Neural cell (in vitro differentiated cells): ENCODE results near the gene REC114. TPM values are rescaled to one million over a fixed set of nuclear protein-coding genes. Genes with fewer than 3 reads are reported as not detected.

Source experiments
- H2AFZ ChIP-seq: fragments of 200-600, 300-800 bp; sonication (generic), shearing (Covaris generic); 2 replicates; pipeline ENCODE4 v1.6.0; 2014; ENCODE audit warnings: low read depth, mild to moderate bottlenecking, antibody characterized with exemption, low read length, moderate library complexity
- H3F3A ChIP-seq: fragments of 200-600 bp; shearing (Covaris generic); 2 replicates; pipeline ENCODE4 v1.6.1; 2016; ENCODE audit warnings: mild to moderate bottlenecking, moderate library complexity, mixed read lengths, antibody characterized with exemption, low read length; ENCODE audit not compliant: insufficient read depth, poor library complexity, severe bottlenecking
- H3K27ac ChIP-seq: fragments of 200-600, 300-800 bp; sonication (generic), shearing (Covaris generic); 2 replicates; pipeline ENCODE4 v1.5.1; 2014; ENCODE audit warnings: mild to moderate bottlenecking, low read length, moderate library complexity
- H3K27me3 ChIP-seq: fragments of 300-800, 200-600 bp; sonication (generic), shearing (Covaris generic); 2 replicates; pipeline ENCODE4 v1.6.0; 2014; ENCODE audit warnings: mild to moderate bottlenecking, low read depth, low read length, moderate library complexity; ENCODE audit not compliant: insufficient read depth
- H3K36me3 ChIP-seq: fragments of 300-800, 200-600 bp; sonication (generic), shearing (Covaris generic); 2 replicates; pipeline ENCODE4 v1.5.1; 2014; ENCODE audit warnings: mild to moderate bottlenecking, antibody characterized with exemption, low read length, moderate library complexity; ENCODE audit not compliant: insufficient read depth
- H3K4me2 ChIP-seq: fragments of 300-800, 200-600 bp; sonication (generic), shearing (Covaris generic); 2 replicates; pipeline ENCODE4 v1.6.0; 2014; ENCODE audit warnings: mild to moderate bottlenecking, low read length
- H3K4me3 ChIP-seq: fragments of 300-800, 200-600 bp; sonication (generic), shearing (Covaris generic); 2 replicates; pipeline ENCODE4 v1.5.1; 2014; ENCODE audit warnings: mild to moderate bottlenecking, low read length, moderate library complexity
- H3K79me2 ChIP-seq: fragments of 200-600 bp; shearing (Covaris generic); replicated peaks from 2 replicates; pipeline ENCODE4 v1.6.0; 2014; ENCODE audit warnings: mild to moderate bottlenecking, low read length, moderate library complexity; ENCODE audit not compliant: insufficient read depth
- H3K9ac ChIP-seq: fragments of 300-800, 200-600 bp; sonication (generic), shearing (Covaris generic); 2 replicates; pipeline ENCODE4 v1.6.1; 2016; ENCODE audit warnings: mild to moderate bottlenecking, low read length, mixed read lengths
- H3K9me2 ChIP-seq: fragments of 200-600 bp; shearing (Covaris generic); 2 replicates; pipeline ENCODE4 v1.6.1; 2016; ENCODE audit warnings: mild to moderate bottlenecking, low read length, mixed read lengths; ENCODE audit not compliant: insufficient read depth
- H3K9me3 ChIP-seq: fragments of 200-600, 300-800 bp; sonication (generic), shearing (Covaris generic); 2 replicates; pipeline ENCODE4 v1.6.1; 2016; ENCODE audit warnings: mild to moderate bottlenecking, mixed run types, low read length, moderate library complexity, mixed read lengths
- H4K20me1 ChIP-seq: fragments of 200-600 bp; shearing (Covaris generic); 2 replicates; pipeline ENCODE4 v1.6.1; 2016; ENCODE audit warnings: mild to moderate bottlenecking, mixed run types; ENCODE audit not compliant: insufficient read depth
- EP300 ChIP-seq: fragments of 450-650 bp; conservative IDR thresholded peaks from 2 replicates; pipeline ENCODE4 v1.6.1; 2014; ENCODE audit warnings: antibody characterized with exemption, mild to moderate bottlenecking, moderate library complexity; ENCODE audit not compliant: poor library complexity, severe bottlenecking
- EZH2 ChIP-seq: fragments of 200-600, 300-800 bp; shearing (Covaris generic), sonication (generic); IDR thresholded peaks from 2 replicates; pipeline ENCODE4 v1.6.1; 2014; ENCODE audit warnings: antibody characterized with exemption, low read length, borderline replicate concordance, mild to moderate bottlenecking; ENCODE audit not compliant: insufficient read depth, poor library complexity, severe bottlenecking
- MXI1 ChIP-seq: fragments of 450-650 bp; conservative IDR thresholded peaks from 2 replicates; pipeline ENCODE4 v1.6.1; 2014; ENCODE audit warnings: antibody characterized with exemption, mild to moderate bottlenecking; ENCODE audit not compliant: poor library complexity, severe bottlenecking
- POLR2AphosphoS5 ChIP-seq: IDR thresholded peaks from 2 replicates; pipeline ENCODE4 v1.6.1; 2012
- RAD21 ChIP-seq: fragments of 450-650 bp; conservative IDR thresholded peaks from 2 replicates; pipeline ENCODE4 v1.6.1; 2014; ENCODE audit warnings: antibody characterized with exemption, mild to moderate bottlenecking, moderate library complexity
- SMC3 ChIP-seq: fragments of 450-650 bp; conservative IDR thresholded peaks from 2 replicates; pipeline ENCODE4 v1.6.1; 2014; ENCODE audit warnings: antibody characterized with exemption, mild to moderate bottlenecking, moderate library complexity; ENCODE audit not compliant: poor library complexity
- TAF1 ChIP-seq: IDR thresholded peaks from 2 replicates; pipeline ENCODE4 v1.6.1; 2012; ENCODE audit warnings: low read depth
- polyA plus RNA-seq: library from polyadenylated mRNA; depleted of rRNA; stranded (reverse); fragments of >200 nt; gene quantifications from 2 replicates; pipeline ENCODE4 v1.2.3, GENCODE V29; 2014
- TF ChIP-seq, protein P1 (sequence below): fragments of 450-650 bp; IDR thresholded peaks from 2 replicates; pipeline ENCODE4 v1.5.1; 2014; ENCODE audit warnings: antibody characterized with exemption, mild to moderate bottlenecking, moderate library complexity; ENCODE audit not compliant: poor library complexity, severe bottlenecking
- TF ChIP-seq, protein P2 (sequence below): IDR thresholded peaks from 2 replicates; pipeline ENCODE4 v1.6.1; 2012; ENCODE audit warnings: borderline replicate concordance

Gene REC114
- polyA plus RNA-seq, 1 donor from 2014 or later: not detected

DNA sequence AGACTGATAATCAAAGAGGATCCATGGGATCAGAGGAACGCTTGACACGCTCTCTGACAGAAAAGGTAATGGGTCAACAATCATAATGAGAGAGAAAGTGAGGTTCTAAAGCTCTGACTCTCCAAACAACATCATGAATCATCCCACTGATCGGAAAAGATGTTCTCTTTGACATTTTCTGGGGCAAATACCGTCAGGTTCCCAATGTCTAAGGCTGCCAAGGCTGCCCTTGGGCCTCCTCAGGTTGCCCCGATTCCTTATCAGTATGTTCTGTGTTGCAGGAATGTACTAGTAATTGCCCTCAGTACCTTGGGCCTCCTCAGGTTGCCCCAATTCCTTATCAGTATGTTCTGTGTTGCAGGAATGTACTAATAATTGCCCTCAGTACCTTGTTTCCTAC is 129.3 kb downstream of the REC114 start:
- Histone ChIP-seq H3K9ac (no peak overlapping the region), H3F3A (no peaks in the 10 kb centered on the region), H3K79me2 (no peaks in the 10 kb centered on the region), H4K20me1 (no peaks in the 10 kb centered on the region), H3K9me2 (no peaks in the 10 kb centered on the region), H2AFZ (no peak overlapping the region), H3K27ac (no peak overlapping the region), H3K4me2 (no peak overlapping the region), H3K27me3 (no peaks in the 10 kb centered on the region), H3K9me3 (no peaks in the 10 kb centered on the region), H3K36me3 (peaks cover 23% of the 10 kb centered on the region), H3K4me3 (no peak overlapping the region)
- TF ChIP-seq, protein P1, sequence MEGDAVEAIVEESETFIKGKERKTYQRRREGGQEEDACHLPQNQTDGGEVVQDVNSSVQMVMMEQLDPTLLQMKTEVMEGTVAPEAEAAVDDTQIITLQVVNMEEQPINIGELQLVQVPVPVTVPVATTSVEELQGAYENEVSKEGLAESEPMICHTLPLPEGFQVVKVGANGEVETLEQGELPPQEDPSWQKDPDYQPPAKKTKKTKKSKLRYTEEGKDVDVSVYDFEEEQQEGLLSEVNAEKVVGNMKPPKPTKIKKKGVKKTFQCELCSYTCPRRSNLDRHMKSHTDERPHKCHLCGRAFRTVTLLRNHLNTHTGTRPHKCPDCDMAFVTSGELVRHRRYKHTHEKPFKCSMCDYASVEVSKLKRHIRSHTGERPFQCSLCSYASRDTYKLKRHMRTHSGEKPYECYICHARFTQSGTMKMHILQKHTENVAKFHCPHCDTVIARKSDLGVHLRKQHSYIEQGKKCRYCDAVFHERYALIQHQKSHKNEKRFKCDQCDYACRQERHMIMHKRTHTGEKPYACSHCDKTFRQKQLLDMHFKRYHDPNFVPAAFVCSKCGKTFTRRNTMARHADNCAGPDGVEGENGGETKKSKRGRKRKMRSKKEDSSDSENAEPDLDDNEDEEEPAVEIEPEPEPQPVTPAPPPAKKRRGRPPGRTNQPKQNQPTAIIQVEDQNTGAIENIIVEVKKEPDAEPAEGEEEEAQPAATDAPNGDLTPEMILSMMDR: no peak
- TF ChIP-seq POLR2AphosphoS5 (no peak), EZH2 (no peak), SMC3 (no peak), RAD21 (no peak), TAF1 (no peak), EP300 (no peak), MXI1 (no peak)
- TF ChIP-seq, protein P2, sequence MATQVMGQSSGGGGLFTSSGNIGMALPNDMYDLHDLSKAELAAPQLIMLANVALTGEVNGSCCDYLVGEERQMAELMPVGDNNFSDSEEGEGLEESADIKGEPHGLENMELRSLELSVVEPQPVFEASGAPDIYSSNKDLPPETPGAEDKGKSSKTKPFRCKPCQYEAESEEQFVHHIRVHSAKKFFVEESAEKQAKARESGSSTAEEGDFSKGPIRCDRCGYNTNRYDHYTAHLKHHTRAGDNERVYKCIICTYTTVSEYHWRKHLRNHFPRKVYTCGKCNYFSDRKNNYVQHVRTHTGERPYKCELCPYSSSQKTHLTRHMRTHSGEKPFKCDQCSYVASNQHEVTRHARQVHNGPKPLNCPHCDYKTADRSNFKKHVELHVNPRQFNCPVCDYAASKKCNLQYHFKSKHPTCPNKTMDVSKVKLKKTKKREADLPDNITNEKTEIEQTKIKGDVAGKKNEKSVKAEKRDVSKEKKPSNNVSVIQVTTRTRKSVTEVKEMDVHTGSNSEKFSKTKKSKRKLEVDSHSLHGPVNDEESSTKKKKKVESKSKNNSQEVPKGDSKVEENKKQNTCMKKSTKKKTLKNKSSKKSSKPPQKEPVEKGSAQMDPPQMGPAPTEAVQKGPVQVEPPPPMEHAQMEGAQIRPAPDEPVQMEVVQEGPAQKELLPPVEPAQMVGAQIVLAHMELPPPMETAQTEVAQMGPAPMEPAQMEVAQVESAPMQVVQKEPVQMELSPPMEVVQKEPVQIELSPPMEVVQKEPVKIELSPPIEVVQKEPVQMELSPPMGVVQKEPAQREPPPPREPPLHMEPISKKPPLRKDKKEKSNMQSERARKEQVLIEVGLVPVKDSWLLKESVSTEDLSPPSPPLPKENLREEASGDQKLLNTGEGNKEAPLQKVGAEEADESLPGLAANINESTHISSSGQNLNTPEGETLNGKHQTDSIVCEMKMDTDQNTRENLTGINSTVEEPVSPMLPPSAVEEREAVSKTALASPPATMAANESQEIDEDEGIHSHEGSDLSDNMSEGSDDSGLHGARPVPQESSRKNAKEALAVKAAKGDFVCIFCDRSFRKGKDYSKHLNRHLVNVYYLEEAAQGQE: no peak

DNA sequence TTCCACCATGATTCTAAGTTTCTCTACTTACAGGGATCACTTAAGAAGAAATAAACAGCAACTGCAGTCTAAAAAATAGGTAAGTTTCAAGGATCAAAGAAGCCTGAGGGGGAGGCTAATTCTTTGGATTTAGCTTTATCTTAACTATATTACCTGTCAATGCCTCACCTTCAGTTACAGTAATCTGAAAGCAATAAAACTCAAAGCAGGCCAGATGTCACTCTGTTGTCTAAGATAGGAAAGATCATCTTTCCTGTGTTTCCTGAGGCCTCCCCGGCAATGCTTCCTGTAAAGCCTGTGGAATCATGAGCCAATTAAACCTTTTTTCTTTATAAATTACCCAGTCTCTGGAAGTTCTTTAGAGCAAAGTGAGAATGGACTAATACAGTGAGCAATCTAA is 130.1 kb downstream of the REC114 start:
- no peaks in the 10 kb centered on the region for H3K9me3 ChIP-seq
- H4K20me1 ChIP-seq: no peaks in the 10 kb centered on the region
- no peaks in the 10 kb centered on the region for H3K27me3 ChIP-seq
- no peak overlapping the region for H3K27ac ChIP-seq
- no peak overlapping the region for H3K4me2 ChIP-seq
- H3K4me3 ChIP-seq: no peak overlapping the region
- no peaks in the 10 kb centered on the region for H3F3A ChIP-seq
- H3K9me2 ChIP-seq: no peaks in the 10 kb centered on the region
- peaks cover 23% of the 10 kb centered on the region for H3K36me3 ChIP-seq
- TF ChIP-seq RAD21: no peak
- TF ChIP-seq MXI1: no peak
- no peak for TF ChIP-seq EZH2
- no peak for TF ChIP-seq SMC3
- H3K79me2 ChIP-seq: no peaks in the 10 kb centered on the region
- no peak overlapping the region for H3K9ac ChIP-seq
- no peak overlapping the region for H2AFZ ChIP-seq

DNA sequence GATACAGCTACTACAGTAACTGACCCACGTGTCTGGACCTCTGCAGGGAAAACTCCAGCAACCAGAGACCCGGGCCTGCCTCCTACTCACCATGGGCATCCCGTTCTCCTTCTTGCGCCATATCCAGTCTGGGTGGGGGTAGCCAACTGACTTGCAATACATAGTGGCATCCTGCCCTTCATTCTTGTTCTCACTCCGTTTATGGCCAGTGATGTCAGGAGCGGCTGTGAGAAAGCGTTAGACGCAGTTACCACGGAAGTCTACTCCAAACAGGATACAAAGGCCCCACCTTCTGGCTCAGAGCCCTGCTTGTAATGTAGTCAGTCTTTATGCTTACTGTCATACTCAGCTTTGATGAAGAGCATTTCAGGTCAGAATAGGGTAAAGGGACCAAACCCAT is 130.6 kb downstream of the REC114 start:
- H4K20me1 ChIP-seq: no peaks in the 10 kb centered on the region
- H3F3A ChIP-seq: no peaks in the 10 kb centered on the region
- H3K36me3 ChIP-seq: peaks cover 23% of the 10 kb centered on the region
- H3K4me2 ChIP-seq: no peak overlapping the region
- H3K9me2 ChIP-seq: no peaks in the 10 kb centered on the region
- no peaks in the 10 kb centered on the region for H3K79me2 ChIP-seq
- no peak overlapping the region for H3K9ac ChIP-seq
- no peaks in the 10 kb centered on the region for H3K9me3 ChIP-seq
- no peak overlapping the region for H3K27ac ChIP-seq
- H2AFZ ChIP-seq: no peak overlapping the region
- no peaks in the 10 kb centered on the region for H3K27me3 ChIP-seq
- no peak for TF ChIP-seq TAF1
- TF ChIP-seq, protein P1: no peak
- no peak for TF ChIP-seq SMC3
- TF ChIP-seq, protein P2: no peak
- no peak for TF ChIP-seq EZH2
- TF ChIP-seq MXI1: no peak
- TF ChIP-seq RAD21: no peak
- TF ChIP-seq POLR2AphosphoS5: no peak
- no peak for TF ChIP-seq EP300
- no peak overlapping the region for H3K4me3 ChIP-seq
